DOHH2 (cell line): ENCODE data around the gene WWOX.

Source experiments
- CTCF ChIP-seq: fragments of 200-600 bp; sonication (generic); IDR thresholded peaks from one replicate; pipeline ENCODE4 v1.5.1; 2014; ENCODE audit warnings: antibody characterized with exemption, mild to moderate bottlenecking, low read depth, low read length; ENCODE audit not compliant: poor library complexity, severe bottlenecking
- EZH2phosphoT487 ChIP-seq: fragments of 200-600 bp; sonication (generic); IDR thresholded peaks from 2 replicates; pipeline ENCODE4 v1.6.1; 2017; ENCODE audit warnings: borderline replicate concordance, mild to moderate bottlenecking, antibody characterized with exemption, low read length, moderate library complexity, mixed read lengths

DNA sequence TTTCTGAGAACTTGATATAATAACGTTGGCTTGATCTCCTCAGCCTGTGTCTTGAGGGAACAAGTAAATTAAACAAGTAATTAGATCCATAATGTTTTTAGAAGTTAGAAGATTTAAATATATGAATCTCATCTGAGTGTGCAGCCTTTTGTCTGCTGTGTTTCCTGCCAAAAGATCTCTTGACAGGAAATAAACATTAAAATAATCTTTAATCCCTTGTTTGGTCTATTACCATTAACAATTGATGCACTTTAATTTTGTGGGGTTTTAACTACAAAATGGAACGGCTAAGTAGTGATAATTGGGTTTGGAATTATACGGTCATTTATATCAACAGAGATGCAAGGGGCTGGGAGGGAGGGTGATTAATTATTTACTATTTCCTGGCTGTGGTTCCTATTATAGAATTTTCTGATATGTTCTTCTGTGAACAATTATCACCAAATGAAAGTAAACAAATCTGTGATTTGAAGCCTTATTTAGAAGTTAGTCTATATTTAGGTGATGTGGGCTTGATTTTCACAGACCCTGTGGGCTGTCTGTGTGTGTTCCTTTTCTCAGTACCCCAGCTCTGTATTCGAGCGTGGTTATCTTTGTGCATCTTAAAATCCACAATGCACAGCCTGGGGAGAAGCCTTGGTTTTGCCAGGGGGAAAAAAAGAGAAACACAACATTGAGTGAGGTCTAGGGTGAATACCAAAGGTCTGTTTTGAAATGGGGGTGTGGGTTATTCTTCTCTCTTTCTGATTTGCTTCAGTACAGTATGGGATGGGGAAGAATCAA, 556.1 kb downstream of the WWOX start:
- TF ChIP-seq CTCF, result no peak
- TF ChIP-seq EZH2phosphoT487, result no peak
